Measurements from ENCODE around the gene INSM1. TPM values are rescaled to one million over a fixed set of nuclear protein-coding genes. Genes with fewer than 3 reads are reported as not detected.

Gene INSM1
- polyA plus RNA-seq, 3 donors: not detected

DNA sequence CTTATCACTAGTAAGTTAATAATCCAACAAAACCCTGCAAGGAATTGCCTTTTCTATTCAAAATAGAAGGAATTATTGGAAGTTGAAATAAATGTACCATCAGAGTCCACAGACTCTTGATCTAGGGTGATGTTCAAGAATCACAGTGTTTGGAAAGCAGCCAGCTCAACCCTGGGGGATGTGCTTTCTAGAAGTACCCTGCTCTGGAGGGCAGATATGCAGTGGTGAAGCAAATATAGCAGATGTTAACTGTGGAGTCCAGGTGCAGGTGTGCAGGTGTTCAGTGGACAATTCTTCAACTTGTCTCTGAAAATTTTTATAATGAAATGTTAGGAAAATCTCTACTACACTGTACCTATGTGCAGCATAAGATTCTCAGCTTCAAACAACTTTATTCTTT is 9.1 kb upstream of the INSM1 start:
- DNase-seq (ENCODE audit: extremely low read depth in 1 of 11, low read depth in 9 of 11, low spot score in 4 of 11): no peak

DNA sequence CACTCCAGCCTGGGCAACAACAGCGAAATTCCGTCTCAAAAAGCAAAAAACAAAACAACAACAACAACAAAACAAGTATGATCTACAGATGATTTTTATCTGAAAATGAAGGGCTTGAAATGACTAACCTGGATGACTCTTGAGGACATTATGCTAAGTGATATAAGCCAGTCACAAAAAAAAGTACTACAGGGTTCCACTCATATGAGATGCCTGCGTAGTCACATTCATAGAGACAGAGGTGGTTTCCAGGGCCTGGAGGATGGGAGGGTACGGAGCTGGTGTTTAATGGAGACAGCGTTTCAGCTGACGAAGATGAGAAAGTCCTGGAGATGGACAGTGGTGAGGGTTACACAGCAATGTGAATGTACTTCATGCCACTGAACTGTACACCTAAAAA is 8.3 kb upstream of the INSM1 start:
- no peak for DNase-seq (ENCODE audit: extremely low read depth in 1 of 11, low read depth in 9 of 11, low spot score in 4 of 11)

DNA sequence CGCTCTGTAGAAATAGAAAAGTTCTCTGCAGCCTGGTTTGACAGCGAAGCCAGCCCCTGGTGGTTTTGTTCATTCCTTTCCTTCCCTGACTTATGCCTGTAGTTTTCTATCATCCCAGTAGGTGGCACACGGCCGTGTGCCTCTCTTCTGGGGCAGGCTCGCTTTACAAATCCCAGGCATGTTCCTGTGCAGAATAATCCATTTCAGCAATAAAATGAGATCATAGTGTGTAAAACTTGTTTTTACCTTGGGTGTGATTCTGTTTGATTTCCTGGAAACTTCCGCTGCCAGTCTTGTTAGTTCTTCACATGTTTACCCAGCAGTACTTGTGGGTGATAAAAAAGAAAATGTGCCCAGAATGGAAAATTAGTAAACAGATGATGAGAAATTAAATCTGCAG is 7.4 kb upstream of the INSM1 start:
- DNase-seq (ENCODE audit: extremely low read depth in 1 of 11, low read depth in 9 of 11, low spot score in 4 of 11): peak in 9 of 11 donors; percentile 40 to 69 (median 50)

DNA sequence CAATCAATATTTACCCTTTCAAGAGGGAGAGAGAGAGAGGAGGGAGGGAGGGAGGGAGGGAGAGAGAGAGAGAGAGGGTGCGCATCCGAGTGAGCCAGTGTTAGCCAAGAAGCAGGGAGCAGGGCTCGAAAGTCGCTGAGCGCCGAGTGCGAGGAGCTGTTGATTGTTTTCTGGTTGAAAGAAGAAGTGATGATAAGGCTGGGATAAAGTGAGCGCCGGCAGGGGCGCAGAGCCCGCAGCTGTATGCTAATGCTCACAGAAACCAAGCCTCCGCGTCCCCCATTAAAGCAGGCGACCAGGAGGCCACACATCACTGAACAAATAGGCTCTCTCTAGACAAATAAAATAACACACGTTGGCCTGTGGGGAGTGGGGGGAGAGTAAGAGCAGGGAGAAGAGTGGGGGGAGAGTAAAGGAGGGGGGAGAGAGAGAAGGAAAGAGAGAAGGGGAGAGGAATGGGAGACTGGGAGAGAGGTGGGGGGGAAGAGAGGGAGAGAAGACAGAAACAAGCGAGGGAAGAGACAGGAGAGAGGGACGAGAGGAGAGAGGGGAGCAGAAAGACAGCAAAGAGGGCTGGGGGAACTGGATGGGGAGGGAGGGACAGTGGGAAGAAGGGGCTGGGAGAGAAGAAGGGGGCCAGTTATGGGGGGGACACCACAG is 5.0 kb upstream of the INSM1 start:
- DNase-seq (ENCODE audit: extremely low read depth in 1 of 11, low read depth in 9 of 11, low spot score in 4 of 11): no peak

DNA sequence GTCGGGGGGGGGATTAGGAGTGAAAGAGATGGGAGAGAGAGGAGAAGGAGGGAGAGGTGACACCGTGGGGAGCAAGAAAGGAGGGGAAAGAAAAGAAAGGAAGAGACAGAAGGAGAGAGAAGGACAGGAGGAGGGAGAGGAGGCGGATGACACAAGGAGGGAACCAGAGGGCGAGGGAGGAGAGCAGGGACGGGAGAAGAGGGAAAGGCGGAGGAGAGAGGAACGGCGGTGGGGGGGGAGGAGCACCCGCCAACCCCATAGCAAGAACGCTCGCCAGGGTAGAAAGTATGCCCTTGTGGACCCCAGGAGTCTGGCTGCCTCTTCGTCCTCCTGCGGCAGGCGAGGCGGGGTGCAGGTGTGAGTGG is 4.5 kb upstream of the INSM1 start:
- no peak for DNase-seq (ENCODE audit: extremely low read depth in 1 of 11, low read depth in 9 of 11, low spot score in 4 of 11)

DNA sequence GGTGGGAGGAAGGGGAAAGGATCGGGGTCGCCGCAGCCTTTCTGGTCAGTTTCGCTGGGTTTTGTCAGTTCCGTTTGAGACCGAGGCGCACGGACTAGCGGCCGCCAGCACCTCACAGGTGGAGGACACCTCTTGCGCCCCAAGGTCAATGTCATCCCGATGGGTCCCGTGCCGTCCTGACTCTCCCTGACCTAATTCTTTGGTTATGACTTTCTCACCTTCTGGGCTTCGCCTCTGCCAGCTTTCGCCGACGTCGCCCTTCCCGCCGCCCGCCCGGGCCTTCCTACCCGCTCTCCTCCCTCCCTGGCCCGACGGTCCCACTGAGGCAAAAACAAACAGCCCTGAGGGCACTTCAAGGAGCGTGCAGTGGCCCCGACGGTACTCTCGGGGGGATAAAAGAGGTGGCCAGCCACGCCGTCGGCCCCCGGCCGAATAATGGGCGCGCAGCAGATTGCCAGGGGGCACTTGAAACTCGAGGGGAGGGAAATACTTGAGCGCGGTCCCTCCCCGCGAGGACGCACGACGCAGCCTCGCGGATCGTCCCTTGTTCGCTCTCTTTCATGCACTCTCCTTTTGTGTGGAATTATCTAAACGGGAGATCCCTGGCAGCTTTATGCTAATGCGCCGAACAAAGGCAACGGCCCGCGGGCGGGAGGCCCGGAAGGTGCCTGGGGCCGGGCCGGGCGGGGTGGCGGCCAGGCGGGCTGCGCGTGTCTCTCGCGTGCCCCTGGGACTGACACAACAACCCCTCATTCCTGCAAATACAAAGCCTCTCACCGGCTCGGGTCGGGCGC is 3.9 kb upstream of the INSM1 start:
- no peak for DNase-seq (ENCODE audit: extremely low read depth in 1 of 11, low read depth in 9 of 11, low spot score in 4 of 11)

DNA sequence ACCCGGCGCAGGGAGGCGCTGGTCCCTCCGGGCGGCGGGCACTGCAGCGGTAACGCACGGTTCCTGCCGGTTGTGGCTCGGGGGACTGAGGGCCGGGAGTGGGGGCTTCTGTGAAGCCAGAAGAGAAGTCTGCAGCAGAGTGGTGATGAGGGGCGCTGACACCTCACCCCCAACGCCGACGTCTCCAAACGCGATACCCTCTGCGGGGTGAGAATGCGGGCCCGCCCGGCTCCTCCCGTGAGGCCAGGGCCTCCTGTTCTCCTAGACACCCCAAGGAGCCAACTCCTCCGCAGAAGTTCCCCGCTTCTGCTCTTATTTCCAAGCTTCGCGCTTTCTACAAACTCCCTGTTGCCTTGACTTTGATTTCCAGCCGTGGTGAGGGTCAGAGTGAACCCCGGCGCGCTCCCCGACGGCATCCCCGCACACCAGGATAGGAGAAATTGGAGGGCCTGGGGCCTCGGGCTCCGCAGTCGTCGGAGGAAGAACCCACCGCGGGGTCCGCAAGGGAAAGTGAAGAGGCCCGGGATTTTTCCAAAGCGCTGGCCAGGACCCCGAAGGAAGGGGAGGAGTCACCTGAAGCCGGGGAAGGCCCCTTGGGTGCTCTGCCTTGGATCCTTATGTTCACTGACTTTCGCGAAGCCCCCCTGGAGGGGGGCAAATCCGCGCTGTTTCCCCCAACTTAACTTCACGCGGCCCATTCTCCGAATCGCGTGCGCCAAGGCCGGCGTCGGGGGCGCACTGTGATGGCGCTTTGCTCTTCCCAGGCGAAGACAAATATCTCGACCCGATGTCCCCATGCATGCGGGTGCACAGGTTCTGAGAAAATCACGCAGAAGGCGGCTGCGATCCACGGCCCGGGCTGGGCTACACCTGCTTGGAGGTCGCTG is 3.1 kb upstream of the INSM1 start:
- no peak for DNase-seq (ENCODE audit: extremely low read depth in 1 of 11, low read depth in 9 of 11, low spot score in 4 of 11)

DNA sequence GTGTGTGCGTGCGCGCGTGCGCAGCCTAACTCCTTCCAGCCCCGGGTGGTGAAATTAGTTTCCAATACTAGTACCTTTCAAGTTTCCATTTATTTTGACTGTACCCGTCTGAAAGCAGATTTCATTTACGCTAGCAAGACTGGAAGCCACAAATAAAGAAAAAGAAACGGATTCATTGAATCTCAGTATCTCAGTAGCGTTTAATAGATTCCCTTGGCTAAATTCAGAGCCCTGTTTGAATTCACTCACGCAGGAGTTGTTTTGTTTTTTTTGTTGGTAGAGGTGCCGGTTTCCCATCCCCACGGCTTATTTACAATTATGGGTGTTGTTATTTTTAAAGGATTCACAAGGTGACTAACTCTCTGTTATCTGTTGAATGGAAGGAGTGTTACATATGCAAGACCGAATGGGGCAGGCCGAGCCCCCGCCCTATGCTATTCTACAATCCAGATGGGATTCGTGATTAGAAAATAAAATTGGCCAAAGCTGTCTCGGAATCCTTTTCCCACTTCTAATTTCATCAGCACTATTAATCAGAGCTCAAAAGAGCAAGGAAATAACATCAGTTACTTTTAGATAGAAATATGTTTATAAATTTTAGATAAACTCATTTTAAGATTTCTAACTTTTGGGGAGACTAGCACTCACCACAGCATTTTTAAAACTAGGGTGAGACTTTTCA is 2.3 kb upstream of the INSM1 start:
- no peak for DNase-seq (ENCODE audit: extremely low read depth in 1 of 11, low read depth in 9 of 11, low spot score in 4 of 11)

DNA sequence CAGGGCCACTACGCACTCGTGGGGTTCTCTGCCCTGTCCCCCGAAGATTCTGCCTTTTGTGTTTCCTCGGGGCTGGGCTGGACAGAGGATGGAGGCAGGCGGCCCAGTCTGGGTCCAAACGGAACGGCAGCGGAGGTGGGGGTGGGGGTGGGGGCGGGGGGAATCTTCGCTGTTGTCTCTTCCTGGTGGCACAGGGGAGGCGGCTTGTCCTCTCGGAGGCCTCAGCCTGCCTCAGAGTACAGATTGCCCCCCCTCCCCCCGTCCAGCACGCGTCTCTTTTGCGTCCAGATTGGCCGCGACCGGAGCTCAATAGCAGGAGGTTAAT is 1.4 kb upstream of the INSM1 start:
- DNase-seq (ENCODE audit: extremely low read depth in 1 of 11, low read depth in 9 of 11, low spot score in 4 of 11): no peak

DNA sequence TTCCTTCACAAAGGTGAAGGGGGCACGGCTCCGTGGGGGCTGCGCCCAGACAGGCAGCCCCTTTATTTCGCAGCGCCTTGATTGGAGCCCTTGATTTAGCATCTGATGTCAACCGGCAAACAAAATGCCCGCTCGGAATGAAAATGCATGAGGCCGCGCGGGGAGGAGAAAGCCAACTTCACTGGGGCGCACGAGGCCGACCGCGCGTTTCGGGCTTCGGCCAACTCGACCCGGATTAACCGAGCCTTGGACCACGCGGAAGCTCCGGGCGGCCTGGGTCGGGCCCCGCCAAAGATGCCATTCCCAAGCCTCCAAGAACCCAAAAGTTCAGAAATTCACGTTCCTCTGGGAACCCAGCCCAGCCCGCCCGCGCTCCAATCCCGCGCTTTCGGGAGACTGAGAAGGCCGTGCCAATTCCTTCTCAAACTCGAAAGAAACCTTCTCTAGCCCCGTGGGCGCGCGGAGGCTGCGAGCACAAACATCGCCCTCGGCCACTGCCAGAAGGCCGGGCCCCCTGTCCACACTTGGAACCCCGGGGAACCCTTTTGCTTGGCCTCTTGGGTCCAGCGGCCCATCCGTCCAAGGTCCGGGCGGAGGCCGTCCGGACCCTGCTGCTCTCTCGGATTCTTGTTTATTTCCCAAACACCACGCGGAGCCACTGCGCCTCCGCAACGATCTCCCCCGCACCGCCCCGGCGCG is 879 bp upstream of the INSM1 start:
- no peak for DNase-seq (ENCODE audit: extremely low read depth in 1 of 11, low read depth in 9 of 11, low spot score in 4 of 11)

DNA sequence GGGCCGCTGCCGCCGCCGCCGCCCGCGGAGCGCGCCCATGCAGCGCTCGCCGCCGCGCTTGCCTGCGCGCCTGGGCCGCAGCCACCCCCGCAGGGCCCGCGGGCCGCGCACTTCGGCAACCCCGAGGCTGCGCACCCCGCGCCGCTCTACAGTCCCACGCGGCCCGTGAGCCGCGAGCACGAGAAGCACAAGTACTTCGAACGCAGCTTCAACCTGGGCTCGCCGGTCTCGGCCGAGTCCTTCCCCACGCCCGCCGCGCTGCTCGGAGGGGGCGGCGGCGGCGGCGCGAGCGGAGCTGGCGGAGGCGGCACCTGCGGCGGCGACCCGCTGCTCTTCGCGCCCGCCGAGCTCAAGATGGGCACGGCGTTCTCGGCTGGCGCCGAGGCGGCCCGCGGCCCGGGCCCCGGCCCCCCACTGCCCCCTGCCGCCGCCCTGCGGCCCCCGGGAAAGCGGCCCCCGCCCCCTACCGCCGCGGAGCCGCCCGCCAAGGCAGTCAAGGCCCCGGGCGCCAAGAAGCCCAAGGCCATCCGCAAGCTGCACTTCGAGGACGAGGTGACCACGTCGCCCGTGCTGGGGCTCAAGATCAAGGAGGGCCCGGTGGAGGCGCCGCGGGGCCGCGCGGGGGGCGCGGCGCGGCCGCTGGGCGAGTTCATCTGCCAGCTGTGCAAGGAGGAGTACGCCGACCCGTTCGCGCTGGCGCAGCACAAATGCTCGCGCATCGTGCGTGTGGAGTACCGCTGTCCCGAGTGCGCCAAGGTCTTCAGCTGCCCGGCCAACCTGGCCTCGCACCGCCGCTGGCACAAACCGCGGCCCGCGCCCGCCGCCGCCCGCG is 730 bp downstream of the INSM1 start:
- DNase-seq (ENCODE audit: extremely low read depth in 1 of 11, low read depth in 9 of 11, low spot score in 4 of 11): no peak

DNA sequence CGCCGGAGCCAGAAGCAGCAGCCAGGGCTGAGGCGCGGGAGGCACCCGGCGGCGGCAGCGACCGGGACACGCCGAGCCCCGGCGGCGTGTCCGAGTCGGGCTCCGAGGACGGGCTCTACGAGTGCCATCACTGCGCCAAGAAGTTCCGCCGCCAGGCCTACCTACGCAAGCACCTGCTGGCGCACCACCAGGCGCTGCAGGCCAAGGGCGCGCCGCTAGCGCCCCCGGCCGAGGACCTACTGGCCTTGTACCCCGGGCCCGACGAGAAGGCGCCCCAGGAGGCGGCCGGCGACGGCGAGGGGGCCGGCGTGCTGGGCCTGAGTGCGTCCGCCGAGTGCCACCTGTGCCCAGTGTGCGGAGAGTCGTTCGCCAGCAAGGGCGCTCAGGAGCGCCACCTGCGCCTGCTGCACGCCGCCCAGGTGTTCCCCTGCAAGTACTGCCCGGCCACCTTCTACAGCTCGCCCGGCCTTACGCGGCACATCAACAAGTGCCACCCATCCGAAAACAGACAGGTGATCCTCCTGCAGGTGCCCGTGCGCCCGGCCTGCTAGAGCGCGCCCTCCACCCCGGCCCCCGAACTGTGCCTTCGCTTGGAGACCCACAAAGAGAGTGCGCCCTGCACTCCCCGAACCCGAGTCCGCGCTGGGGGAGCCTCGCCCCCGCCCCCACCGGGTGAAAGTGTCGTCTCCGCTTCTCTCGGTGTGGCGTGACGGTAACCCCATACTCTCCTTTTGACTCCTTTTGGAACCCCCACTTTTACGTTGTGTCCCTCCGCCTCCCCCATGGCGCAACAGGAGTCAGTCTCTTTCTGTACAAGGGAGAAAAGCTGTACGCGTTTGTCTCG is 1.6 kb downstream of the INSM1 start:
- DNase-seq (ENCODE audit: extremely low read depth in 1 of 11, low read depth in 9 of 11, low spot score in 4 of 11): no peak

DNA sequence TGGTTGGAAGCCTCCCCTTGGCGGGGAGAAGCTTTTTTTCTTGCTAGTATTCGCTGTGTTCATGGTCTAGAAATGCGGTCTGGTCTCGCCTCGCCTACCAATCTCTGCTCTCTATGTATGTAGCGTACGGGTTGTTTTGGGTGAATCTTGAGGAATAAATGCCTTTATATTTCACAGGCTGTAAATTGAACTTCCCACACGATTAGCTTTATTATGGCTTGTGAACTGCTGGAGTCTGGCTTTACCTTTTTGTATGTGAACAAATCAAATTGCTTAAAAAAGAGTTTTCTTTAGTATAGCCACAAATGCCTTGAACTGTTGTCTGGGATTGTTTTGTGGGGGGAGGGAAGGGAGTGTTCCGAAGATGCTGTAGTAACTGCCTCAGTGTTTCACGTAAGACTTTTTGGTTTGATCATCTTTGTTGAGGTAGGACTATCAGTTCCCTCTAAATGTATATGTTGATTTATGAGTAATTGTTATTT is 2.2 kb downstream of the INSM1 start:
- DNase-seq (ENCODE audit: extremely low read depth in 1 of 11, low read depth in 9 of 11, low spot score in 4 of 11): no peak

DNA sequence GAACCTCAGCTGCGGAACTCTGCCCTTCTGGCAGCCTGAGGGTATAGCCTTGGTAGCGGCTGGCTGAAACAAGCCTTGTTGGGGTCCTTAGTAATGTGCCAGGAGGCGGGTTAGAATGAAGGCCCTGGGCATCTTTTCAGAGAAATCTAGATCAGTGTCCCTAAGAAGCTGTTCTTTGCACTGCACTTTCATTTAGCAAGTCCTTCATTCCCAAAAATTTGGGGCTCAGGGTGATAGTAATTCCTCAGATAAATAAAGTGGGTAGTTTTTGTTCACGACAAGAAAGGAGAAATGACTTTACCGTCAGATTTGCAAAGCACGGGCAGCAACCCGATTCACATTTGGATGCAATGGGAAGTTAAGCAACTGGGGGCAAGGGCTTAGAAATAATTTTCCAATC is 3.2 kb downstream of the INSM1 start:
- no peak for DNase-seq (ENCODE audit: extremely low read depth in 1 of 11, low read depth in 9 of 11, low spot score in 4 of 11)

DNA sequence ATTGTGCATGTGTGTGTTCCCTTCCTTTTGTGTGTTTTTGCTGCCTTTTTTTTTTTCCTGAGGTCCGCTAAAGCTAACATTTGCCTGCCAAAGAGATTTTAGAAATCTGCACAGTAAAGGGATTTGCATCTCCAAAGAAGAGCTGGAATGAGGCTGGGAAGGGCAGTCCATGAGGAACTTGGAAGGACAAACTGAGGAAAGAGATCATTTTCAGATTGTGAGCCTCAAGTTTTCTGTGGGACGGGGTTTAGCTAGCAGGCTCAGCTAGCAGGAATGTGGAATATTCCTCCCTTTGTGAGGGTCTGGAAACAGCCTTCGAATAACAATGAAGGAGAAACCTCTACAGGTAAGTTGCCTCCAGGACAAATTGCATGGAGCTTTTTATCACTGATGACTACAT is 3.8 kb downstream of the INSM1 start:
- no peak for DNase-seq (ENCODE audit: extremely low read depth in 1 of 11, low read depth in 9 of 11, low spot score in 4 of 11)

DNA sequence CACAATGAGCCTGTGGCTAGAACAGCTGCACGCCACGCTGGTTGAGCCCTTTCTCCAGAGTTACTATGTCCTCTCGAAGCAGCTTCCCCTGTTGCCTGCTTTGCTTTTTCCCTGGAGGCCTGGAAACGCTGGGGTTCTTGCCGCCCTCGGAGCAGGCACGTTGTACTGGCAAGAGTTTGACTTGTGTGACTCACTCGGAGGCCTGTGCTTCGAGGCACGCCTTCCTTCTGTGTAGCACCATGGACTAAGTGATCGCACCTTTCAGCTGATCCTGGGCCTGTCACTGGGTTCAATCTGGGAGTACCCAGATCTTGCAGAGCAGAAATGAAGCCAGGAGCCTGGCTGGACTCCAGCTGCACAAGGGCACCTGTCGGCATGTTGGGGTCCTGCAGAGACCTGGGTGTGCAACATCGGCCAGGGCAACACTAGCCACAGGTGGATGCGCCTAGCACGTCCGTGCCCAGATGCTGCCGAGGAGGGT is 5.2 kb downstream of the INSM1 start:
- DNase-seq (ENCODE audit: extremely low read depth in 1 of 11, low read depth in 9 of 11, low spot score in 4 of 11): no peak

DNA sequence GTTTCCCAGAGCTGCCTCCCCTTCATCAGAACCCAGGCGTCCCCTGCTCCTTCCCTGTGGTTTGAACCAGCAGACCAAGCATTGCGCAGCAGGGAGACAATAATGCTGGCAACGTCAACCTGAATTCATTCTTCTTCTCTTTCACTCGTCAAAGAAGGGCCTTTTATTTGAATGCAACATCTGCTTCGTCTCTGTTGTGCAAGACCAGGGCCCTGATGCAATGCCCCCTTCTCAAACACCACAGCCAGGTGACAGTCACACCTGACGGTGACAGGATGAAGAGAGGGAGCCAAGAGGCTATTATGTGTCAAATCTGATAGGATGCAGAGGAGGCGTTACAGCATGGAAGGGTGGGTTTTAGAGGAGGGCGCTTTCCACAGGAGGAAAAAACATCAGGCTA is 8.0 kb downstream of the INSM1 start:
- DNase-seq (ENCODE audit: extremely low read depth in 1 of 11, low read depth in 9 of 11, low spot score in 4 of 11): no peak
